Right hindlimb (tissue), 1 donor: ENCODE data around the gene RNU4-1.

Experiments used
- DNase-seq: peaks from one replicate; pipeline ENCODE4 v3.0.0-alpha.2; 2018

RNU4-1 gene

GRCh38 chr12:120287491-120287890, 5.5 kb downstream of the RNU4-1 start:
- DNase-seq, result no peak

- no peak for DNase-seq
Measured at GRCh38 chr12:120286768-120287490, 6.1 kb downstream of the RNU4-1 start.

DNA sequence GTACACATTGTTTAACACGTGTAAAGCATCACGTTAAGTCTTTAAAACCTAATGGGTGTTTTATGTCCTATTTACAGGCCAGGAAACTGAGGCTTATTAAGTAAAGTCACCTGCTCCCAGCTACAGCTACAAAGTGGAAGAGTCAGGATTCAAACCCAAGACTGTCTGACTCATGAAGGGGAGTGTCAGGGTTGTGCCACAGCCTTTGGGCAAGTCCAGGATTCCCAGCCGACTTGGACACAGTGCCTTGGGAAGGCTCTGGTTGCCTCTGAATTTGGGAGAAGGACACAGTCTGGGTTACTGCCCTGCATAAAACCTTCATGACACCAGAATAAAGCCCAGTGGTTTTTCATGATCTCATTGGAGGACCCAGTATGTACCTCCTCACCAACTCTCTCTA, 8.7 kb downstream of the RNU4-1 start:
- DNase-seq, result no peak

GRCh38 chr12:120283318-120283717, 9.7 kb downstream of the RNU4-1 start:
- DNase-seq, result no peak

- DNase-seq, result no peak
Measured at GRCh38 chr12:120278137-120279069, 14.6 kb downstream of the RNU4-1 start.

DNA sequence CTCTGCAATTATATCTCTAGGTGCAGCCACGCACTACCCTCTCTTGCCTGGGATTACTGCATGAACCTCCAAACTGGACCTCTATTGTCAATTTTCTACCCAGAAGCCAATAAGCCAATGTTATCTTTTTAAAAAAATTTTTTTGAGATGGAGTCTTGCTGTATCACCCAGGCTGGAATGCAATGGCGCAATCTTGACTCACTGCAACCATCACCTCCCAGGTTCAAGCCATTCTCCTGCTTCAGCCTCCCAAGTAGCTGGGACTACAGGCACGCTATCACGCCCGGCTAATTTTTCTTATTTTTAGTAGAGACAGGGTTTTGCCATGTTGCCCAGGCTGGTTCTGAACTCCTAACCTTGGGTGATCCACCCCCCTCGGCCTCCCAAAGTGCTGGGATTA, 16.3 kb downstream of the RNU4-1 start:
- DNase-seq, result no peak

GRCh38 chr12:120267736-120268135, 25.3 kb downstream of the RNU4-1 start:
- DNase-seq, result no peak

DNA sequence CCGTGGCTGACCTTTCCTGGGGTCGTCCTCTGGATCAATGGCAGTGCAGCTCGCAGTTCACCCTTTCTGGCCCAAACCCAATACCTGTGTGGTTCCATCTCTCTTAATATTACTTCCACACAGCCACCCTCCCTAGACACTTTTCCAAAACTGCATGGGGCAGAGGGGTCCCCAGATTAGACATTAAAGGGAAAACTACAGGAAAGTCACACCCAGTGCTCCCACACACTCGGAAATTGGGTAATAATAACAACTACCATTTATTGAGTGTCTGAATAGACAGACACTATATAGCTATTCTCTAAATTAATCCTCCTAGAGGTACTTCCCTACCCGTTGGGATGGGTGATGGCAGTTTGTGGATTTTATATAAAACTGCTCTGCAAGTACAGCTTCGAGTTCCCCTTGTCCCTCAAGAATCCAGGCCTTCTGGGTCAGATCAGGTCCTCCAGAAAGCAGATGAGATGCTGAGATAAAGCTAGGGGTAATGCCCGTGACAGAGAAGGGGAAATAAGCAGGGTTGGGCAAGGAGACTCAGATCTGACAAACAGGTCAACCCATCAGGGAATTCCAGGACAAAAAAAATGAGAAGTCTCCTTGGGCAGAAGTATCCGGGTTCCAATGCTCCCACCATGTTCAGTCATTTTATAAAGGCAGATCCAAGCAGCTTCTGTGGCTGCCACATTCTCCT, 26.7 kb downstream of the RNU4-1 start:
- DNase-seq, result no peak

- peak; percentile 92 for DNase-seq
Measured at GRCh38 chr12:120265473-120266179, 27.4 kb downstream of the RNU4-1 start, which contains the start of gene PXN. TSS of gene PXN (minus strand) at chr12:120265730. CDS start at chr12:120265629, 101 bp downstream.

GRCh38 chr12:120264904-120265472, 28.0 kb downstream of the RNU4-1 start:
- no peak for DNase-seq

DNA sequence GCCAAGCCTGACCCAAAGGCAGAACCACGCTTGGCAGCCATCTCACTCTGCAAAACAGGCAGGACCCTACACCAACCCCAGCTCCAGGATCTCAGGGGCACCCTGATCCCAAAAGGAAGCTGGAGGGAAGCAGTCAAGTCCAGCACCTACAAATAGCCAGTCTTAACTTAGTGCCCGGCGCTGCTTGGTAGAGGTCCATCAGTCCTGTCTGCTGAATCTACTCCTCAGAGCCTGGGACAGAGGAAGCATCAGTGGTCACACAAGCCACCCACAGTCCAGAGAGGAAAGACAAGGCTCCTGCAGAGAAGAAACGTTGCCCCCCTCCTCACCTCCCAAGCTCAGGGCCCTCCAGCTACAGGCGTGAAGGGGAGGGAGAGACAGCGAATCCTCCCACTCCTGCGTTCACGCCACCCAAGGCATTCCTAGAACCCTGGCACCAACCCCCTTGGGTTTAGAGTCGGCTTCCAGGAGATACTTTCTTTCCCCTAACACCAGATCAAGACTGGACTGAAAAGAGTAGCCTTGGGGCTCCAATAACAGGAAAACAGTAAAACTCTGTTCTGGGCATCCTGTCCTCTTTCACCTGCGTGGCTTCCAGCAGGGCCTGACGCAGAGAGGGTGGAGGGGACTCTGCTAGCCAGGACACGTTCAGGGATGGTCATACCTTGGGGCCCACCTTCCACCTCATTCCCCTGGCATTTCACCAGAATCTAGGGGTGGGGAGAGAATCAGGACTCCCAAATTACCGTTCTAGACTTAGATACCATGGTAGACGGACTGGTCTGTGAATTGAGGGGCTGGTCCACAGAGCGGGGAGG, 28.7 kb downstream of the RNU4-1 start:
- DNase-seq, result peak; percentile 32

DNA sequence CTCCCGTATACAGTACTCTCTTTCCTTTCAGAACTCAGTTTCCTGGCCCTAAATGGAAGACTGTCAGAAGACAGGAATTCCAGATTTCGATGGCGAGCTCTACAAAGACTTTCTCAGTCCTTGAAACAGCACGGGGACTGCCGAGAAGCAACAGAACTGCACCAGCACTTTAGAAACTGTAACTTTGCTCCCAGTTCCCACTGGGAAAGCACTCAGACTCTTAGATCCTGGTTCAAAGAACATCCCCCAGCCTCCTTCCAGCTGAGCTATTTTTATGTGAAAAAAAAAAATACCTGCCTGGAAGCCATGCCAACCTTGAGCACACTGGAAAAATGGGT, 29.3 kb downstream of the RNU4-1 start:
- DNase-seq, result no peak

DNA sequence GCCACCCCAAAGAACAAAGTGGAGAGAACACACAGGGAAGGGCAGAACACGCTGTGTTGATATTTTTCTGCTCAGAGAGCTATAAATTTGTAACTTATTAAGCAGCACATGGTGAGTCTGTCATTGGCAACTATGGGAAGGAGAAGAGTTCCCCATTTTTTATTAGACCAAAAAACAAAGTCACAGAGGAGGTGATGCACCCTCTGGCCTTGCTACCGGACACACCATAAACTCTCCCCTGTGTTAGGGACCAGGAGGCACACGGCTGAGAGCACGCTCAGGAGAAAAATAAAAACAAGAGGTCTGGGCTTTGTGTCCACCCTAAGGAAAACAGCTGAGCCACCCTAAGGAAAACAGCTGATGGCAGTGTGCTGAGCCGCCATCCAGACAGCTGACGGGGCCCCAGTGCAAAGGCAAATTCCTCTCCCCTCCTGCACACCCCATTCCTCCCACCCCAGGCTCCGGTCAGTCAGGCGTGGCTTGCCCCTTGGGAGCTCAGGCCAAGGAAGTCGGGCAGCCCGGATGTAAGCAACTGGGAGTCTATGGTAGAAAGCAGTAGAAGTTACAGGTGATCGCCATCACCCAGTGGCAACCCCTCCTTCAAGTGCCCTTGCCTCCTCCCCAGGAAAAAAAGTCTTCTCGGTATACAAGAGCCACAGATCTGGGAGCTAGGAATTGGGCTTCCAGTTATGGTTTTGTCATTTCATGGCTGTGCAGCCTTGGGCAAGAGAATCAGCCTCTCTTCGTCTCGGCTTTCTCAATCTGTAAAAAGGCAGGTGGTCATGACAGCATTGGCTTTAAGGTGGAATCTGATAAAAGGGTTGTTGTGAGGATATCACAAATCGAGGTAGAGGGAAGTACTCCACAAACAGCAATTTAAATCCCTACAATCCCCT, 29.9 kb downstream of the RNU4-1 start:
- peak; percentile 55 for DNase-seq

GRCh38 chr12:120261951-120262851, 30.8 kb downstream of the RNU4-1 start:
- peak; percentile 55 for DNase-seq

DNA sequence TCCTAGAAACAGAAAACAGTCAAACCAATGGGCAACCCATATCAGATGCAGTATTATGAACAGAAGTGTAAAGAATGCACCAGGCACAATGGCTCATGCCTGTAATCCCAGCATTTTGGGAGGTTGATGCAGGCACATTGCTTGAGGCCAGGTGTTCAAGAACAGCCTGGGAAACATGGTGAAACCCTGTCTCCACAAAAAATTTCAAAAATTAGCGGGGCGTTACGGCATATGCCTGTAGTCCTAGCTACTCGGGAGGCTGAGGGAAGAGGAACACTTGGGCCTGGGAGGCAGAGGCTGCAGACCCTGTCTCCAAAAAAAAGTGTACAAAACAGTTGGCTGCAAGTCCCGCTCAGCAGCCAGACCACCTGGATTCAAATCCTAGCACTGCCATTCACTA, 32.4 kb downstream of the RNU4-1 start:
- no peak for DNase-seq

DNA sequence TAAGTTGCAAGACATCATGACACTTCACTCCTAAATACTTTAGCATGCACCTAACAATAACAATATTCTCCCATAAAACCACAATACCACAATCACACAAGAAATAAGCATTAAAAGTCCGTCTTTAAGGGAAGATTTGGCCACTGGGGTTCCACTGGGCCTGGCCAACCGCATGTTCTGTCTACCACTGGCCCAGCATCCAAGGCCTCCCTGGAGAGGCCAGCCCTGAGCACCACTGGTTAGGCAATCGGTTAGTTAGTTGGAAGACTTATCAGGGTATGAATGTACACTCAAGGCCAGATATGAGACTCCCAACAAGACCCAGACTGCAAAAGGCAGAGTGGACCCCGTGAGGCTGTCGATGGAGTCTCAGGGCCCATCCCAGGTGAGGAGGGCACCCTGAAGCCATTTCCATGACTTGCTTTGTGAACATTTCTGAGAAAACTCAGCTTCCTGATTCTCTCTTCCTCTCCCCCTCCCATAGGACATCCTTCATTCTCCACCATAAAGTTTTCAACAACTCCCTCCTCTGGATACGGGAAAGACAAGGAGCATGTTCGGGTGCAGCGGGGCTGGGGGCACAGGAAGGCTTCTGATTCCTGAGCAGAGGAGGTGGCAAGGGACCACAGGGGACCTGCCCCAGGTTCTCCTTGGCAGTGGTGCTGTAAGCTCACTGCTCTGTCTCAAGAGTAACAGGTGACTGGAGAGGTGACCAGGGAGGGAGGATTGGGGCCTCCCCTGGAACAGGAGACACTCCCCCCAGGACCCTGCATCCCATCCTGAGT, 33.4 kb downstream of the RNU4-1 start:
- no peak for DNase-seq

DNA sequence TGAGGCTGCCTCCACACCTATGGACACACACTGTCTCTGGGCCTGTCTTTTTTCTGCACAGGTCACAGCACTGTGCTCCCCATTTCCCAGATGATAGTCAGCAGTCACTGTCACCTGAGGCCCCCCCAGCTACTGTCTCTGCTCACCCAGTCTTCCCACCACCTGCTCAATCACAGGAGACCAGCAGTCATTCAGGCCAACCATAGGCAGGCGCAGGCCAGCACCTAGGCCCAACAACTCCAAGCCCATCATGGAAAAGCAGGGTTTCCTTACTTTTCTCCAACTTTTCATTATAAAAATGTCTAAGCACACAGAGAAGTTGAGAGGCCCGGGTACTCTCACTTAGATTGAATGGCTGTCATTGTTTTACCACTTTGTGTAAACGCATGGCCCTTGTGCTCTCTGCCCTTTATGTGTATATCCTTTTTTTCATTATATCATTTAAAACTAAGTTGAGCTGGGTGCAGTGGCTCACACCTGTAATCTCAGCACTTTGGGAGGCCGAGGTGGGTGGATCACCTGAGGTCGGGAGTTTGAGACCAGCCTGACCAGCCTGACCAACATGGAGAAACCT, 34.6 kb downstream of the RNU4-1 start:
- no peak for DNase-seq
